Measurements from ENCODE around the gene ALDH3A1. TPM values are rescaled to one million over a fixed set of nuclear protein-coding genes. Genes with fewer than 3 reads are reported as not detected.

Gene ALDH3A1
- total RNA-seq, 4 donors from 2014 or later = 1.1 to 3.4 (median 2.4) TPM; not detected in 1

- no peak for TF ChIP-seq CTCF (IDR thresholded peaks at IDR 0.05; ENCODE audit: low read depth)
Observed at GRCh38 chr17:19717411-19717908, 30.6 kb downstream of the ALDH3A1 start.

GRCh38 chr17:19717031-19717360, 31.1 kb downstream of the ALDH3A1 start:
- TF ChIP-seq CTCF (IDR thresholded peaks at IDR 0.05; ENCODE audit: low read depth) = no peak

GRCh38 chr17:19716108-19717030, 31.7 kb downstream of the ALDH3A1 start, which contains the start of gene SLC47A2:
SLC47A2 (minus strand) TSS chr17:19716584; CDS start chr17:19716555, 29 bp downstream.
- no peak for TF ChIP-seq CTCF (IDR thresholded peaks at IDR 0.05; ENCODE audit: low read depth)

- no peak for TF ChIP-seq CTCF (IDR thresholded peaks at IDR 0.05; ENCODE audit: low read depth)
Observed at GRCh38 chr17:19714542-19715411, 33.3 kb downstream of the ALDH3A1 start.

- no peak for TF ChIP-seq CTCF (IDR thresholded peaks at IDR 0.05; ENCODE audit: low read depth)
Observed at GRCh38 chr17:19713901-19714361, 34.2 kb downstream of the ALDH3A1 start.

GRCh38 chr17:19713462-19713861, 34.6 kb downstream of the ALDH3A1 start:
- TF ChIP-seq CTCF (IDR thresholded peaks at IDR 0.05; ENCODE audit: low read depth) = no peak
